NB4 (cell line): ENCODE measurements around the gene TRAPPC12.

Experiments used
- CTCF ChIP-seq: IDR thresholded peaks from one replicate; pipeline ENCODE4 v1.5.1; 2012; ENCODE audit warnings: low read depth, low read length
- MAX ChIP-seq: IDR thresholded peaks from 2 replicates; pipeline ENCODE4 v1.6.1; 2011; ENCODE audit warnings: low read depth, low read length

- peak; percentile 48; the same call in 1 of the 2 replicates for TF ChIP-seq MAX
- no peak for TF ChIP-seq CTCF
These were observed 114.1 kb downstream of the TRAPPC12 start for GRCh38 chr2:3493615-3494007.
